Measurements from ENCODE around the gene ILF3.

Gene ILF3

GRCh38 chr19:10701955-10702525, 47.9 kb downstream of the ILF3 start:
- DNase-seq: no peak

DNA sequence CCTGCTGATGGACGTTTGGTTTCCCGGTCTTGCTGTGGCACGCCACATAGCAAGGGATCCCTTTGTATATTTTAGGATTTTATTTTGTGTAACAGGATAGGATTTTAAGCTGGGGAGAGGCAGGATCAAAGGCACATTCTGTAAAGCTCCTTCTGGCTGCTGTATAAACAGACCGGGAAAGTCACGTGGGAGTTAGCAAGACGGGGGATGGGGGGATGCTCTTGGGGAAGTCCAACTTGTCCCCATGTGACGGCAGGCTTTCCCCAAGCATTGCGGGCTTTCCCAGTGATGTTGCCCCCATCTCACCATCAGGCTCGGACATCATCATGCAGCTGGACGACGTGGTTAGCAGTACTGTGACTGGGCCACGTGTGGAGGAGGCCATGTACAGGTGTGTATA, 52.8 kb downstream of the ILF3 start:
- no peak for DNase-seq

- no peak for DNase-seq
Observed at GRCh38 chr19:10707440-10707839, 53.3 kb downstream of the ILF3 start.

DNA sequence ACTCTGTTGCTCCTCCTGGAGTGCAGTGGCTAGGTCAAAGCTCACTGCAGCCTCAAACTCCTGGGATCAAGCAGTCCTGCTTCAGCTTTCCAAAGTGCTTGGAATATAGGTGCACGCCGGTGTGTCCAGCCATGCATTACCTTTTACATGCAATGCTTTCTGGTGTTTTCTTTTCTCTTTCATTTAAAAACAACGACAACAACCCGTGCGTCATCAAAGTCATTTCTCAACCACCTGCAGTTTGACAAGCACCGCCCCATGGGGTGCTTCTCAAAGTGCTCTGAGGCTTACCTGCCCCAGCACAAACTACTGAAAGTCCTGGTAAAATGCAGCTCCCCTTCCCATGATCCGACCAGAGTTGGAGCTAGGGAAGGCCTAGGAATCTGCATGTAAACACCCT, 54.1 kb downstream of the ILF3 start:
- DNase-seq: no peak

- DNase-seq: no peak
Observed at GRCh38 chr19:10712045-10712444, 57.9 kb downstream of the ILF3 start.

GRCh38 chr19:10712754-10713153, 58.6 kb downstream of the ILF3 start:
- no peak for DNase-seq

DNA sequence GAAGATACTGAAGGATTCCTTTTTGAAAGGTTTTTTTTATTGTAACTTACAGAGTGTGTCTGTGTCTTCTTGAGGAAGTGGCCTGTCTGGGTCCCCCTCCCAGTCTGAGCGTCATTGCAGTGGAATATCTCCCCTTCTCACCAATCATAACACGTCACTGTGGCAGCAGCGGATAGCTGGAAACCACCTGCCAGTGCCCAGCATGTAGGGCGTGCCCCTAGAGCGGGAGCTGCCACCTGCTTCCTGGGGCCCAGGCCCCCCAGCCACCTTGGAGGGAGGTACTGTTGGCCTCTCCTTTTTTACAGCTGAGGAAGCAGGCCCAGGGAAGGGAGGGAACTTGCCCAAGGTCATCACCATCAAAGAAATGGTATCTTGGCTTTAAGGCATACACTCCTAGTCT, 59.2 kb downstream of the ILF3 start:
- no peak for DNase-seq

GRCh38 chr19:10717054-10717355, 62.9 kb downstream of the ILF3 start:
- DNase-seq: no peak

DNA sequence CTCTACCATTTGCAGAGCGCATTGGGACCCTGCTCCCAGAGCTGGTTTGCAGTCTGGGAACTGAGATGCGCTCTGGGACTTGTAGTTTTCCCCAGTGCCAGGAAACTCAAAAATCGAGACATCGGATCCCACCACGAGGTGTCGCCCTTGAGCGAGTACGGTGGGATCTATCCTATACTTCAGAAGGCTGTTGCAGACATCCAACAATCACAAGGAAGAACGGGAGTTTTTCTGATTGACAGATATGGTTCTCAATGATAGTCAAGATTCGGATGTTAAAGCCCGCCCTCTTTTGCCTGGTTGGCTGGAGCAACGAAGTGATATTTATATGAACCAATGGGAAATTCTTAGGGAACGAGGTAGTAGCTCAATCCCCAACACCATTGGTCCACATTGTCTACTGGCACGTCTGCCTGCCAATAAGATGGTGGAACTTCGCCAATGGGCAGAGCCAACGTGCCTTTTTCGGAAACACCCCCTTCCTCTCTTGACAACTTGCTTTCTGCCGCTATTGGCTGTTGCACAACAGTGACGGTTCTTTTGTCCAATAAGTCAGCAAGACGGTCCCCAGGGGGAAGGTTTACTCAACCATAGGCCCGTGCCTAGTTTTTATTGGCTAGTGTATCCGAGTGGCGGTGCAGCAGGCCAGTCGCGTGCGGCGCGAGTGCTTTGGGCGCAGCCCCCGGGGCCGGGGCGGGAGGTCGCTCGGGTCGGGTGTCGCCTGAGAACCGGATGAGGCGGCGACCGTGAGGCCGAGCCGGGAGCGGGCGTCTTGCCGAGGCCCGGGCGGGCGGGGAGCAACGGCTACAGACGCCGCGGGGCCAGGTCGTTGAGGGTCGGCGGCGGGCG, 63.4 kb downstream of the ILF3 start, which contains the start of gene DNM2:
Gene DNM2 (plus strand): TSS at position 724 of the 849 bp plus-strand sequence. CDS start 164 bp downstream, outside the sequence.
- DNase-seq: peak; percentile 99

DNA sequence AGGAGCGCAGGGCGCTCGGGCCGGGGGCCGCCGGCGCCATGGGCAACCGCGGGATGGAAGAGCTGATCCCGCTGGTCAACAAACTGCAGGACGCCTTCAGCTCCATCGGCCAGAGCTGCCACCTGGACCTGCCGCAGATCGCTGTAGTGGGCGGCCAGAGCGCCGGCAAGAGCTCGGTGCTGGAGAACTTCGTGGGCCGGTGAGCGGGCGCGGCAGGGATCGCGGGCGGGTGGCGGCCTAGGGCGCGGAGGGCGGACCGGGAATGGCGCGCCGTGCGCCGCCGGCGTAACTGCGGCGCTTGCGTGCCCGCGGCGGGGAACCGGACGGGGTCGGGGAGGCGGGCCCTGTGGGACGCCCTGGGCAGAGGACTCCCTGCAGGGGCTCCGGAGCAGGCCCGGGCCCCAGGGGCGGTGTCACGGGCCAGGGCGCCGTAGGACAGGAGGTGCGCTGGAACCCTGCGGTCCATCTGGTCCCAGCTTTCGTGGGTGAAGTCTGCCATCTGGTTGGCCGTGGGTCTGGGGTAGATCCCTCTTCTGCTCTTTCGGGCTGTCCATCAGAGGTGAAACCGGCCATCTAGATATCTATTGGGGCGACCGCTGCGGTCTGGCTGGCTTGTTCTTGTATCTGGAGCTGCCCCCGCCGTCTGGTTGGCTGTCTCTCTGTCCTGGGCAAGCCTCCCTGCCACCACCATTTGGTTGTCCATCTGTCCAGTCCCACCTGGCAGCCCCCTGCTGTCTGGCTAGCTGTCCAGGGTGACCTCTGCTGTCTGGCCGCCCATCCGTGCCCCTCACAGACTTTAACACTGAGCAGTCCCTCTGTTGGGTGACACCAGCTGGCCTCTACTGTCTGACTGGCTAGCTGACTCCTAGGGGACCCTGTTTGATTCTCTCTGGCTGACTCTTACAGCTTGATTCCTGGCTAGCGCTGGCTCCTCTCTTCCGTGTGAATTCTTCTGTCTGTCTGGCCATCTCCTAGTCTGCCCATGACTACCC, 64.4 kb downstream of the ILF3 start:
- no peak for DNase-seq

- no peak for DNase-seq
Observed at GRCh38 chr19:10719466-10719961, 65.4 kb downstream of the ILF3 start.

GRCh38 chr19:10720607-10721125, 66.5 kb downstream of the ILF3 start:
- no peak for DNase-seq

DNA sequence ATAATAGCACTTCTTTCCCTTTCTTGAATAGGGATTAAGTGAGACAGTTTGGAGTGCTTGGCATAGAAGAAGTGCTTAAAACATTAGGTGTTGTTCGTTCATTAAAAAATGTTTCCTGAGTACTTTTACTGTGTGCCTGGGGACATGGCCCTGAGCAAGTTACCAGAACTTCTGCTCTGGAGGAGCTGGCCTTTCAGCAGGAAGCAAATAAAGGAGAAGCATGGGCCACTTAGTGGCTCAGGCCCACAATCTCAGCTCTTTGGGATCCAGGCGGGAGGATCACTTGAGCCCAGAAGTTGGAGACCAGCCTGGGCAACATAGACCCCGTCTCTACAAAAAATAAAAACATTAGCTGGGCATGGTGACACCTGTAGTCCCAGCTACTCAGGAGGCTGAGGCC, 69.4 kb downstream of the ILF3 start:
- no peak for DNase-seq

DNA sequence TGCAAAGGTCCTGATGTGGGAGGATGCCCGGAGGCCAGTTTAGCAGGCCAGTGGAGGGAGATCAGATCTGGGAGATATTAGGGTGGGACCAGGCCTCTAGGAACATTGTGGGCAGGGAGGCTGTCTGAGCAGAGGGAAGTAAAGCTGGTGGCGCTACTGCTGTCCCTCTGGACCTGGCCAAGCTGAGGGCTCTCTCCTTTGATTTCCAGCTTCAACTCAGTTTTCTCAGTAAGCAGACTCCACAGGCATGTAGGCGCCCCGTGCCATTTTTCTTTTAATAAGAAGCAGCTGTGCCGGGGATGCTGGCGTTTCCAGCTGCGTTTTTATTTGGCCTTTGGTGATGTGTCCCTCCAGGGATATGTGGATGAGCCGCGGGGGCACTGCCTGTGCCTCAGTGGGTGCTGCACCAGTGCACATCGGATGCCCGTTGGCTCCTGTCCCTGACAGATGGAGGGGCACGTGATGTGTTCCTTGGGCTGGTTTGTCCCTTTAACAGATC, 70.5 kb downstream of the ILF3 start:
- no peak for DNase-seq

GRCh38 chr19:10725415-10725814, 71.3 kb downstream of the ILF3 start:
- no peak for DNase-seq

DNA sequence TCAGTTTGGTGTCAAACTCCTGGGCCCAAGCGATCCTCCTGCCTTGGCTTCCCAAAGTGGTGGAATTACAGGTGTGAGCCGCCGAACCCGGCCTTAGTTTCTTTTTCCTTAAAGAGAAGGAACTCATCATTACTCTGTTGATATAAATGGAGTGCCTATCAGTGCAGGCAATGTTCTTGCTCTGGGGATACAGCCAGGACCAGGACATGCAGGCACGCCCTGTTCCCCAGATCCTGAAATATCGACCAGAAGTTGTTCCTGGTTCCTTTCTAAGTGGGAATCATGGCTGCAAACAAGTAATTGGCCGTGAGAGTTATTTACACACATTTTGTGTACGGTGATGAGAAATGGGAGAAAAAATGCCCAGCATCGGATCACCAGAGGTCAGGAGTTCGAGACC, 72.1 kb downstream of the ILF3 start:
- DNase-seq: no peak

GRCh38 chr19:10727685-10728201, 73.6 kb downstream of the ILF3 start:
- DNase-seq: no peak

GRCh38 chr19:10729411-10729810, 75.3 kb downstream of the ILF3 start:
- DNase-seq: no peak

DNA sequence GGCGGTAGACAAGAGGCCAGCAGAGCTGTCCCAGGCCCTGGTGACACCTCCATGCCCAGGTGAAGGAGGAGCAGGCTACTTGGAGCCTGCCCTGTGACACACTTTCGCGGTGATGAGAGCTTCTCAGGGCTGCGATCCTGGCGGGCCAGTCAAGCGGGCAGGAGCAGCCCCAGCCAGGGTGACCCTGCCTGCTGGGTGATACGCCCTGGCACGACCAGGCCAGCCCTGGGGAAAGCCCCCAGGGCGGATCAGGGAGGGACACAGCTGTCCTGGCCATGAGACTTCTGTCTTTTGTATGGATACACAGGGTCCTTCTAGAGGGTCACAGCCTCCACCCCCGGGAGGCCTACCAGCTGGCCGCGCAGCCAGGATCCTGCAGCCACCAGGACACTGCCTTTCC, 76.8 kb downstream of the ILF3 start:
- DNase-seq: no peak

DNA sequence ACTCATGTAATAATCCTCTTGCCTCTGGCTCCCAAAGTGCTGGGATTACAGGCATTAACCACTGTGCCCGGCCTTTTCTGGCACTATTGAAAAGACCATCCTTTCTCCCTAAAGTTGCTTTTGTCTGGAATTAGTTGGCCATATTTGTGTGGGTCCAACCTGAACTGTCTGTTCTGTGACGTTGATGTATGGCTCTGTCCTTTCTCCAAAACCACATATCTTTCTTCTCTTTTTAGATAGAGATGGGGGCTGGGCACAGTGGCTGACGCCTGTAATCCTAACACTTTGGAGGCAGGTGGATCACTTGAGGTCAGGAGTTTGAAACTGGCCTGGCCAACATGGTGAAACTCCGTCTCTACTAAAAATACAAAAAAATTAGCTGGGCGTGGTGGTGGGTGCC, 81.6 kb downstream of the ILF3 start:
- DNase-seq: no peak

DNA sequence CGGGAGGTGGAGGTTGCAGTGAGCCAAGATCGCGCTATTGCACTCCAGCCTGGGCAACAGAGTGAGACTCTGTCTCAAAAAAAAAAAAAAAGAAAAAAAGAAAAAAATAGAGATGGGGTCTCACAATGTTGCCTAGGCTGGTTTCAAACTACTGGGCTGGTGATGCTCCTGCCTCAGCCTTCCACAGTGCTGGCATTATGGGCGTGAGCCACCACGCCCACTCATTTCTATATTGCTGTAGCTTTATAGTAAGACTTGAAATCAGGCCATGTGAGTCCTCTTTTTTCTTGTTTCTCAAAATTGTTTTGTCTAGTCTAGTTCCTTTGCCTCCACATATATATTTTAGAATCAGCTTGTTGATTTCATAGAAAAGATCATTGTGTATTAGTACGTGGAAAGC, 82.0 kb downstream of the ILF3 start:
- no peak for DNase-seq

GRCh38 chr19:10736916-10737551, 82.9 kb downstream of the ILF3 start:
- DNase-seq: no peak
